Epithelial cell of proximal tubule (primary cell): ENCODE measurements around the gene RPS6KA2. TPM values are rescaled to one million over a fixed set of nuclear protein-coding genes. Genes with fewer than 3 reads are reported as not detected.

Experiments
- DNase-seq: peaks from one replicate; pipeline ENCODE4 v3.0.0-alpha.2; 2011; ENCODE audit warnings: low read depth
- H3K4me3 ChIP-seq: 2 replicates; pipeline ENCODE4 v1.5.1; 2011; ENCODE audit warnings: low read depth, mild to moderate bottlenecking, low read length
- total RNA-seq: library from RNA; depleted of rRNA; stranded (reverse); fragments of >200 nt; gene quantifications from 2 replicates; pipeline ENCODE4 v1.2.3, GENCODE V29; 2015
- TF ChIP-seq, protein P1 (sequence below): conservative IDR thresholded peaks from 2 replicates; pipeline ENCODE4 v1.5.1; 2012; ENCODE audit warnings: low read depth, mild to moderate bottlenecking, low read length

Gene RPS6KA2
- total RNA-seq, 1 donor from 2014 or later: 20.8 TPM

GRCh38 chr6:166379800-166380199 lies 247.3 kb downstream of the RPS6KA2 start:
- TF ChIP-seq, protein P1, sequence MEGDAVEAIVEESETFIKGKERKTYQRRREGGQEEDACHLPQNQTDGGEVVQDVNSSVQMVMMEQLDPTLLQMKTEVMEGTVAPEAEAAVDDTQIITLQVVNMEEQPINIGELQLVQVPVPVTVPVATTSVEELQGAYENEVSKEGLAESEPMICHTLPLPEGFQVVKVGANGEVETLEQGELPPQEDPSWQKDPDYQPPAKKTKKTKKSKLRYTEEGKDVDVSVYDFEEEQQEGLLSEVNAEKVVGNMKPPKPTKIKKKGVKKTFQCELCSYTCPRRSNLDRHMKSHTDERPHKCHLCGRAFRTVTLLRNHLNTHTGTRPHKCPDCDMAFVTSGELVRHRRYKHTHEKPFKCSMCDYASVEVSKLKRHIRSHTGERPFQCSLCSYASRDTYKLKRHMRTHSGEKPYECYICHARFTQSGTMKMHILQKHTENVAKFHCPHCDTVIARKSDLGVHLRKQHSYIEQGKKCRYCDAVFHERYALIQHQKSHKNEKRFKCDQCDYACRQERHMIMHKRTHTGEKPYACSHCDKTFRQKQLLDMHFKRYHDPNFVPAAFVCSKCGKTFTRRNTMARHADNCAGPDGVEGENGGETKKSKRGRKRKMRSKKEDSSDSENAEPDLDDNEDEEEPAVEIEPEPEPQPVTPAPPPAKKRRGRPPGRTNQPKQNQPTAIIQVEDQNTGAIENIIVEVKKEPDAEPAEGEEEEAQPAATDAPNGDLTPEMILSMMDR: no peak
- DNase-seq: no peak
- H3K4me3 ChIP-seq: no peak overlapping the region

DNA sequence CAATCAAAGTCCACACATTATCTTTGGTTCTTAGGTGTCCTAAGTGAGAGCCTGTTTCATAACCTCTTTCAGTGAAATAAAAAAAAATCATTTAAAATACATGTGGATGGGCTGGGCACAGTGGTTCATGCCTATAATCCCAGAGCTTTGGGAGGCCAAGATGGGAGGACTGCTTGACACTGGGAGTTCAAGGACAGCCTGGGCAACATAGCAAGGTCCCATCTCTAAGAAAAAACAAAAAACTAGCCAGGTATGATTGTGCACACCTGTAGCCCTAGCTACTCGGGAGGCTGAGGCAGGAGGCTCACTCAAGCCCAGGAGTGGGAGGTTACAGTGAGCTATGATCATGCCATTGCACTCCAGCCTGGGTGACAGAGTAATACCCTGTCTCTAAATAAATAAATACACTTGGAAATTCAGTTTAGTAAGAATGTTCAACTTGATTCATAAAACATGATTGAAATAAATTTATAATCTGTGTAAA lies 247.9 kb downstream of the RPS6KA2 start:
- DNase-seq: no peak
- TF ChIP-seq, protein P1: no peak
- H3K4me3 ChIP-seq: no peak overlapping the region

DNA sequence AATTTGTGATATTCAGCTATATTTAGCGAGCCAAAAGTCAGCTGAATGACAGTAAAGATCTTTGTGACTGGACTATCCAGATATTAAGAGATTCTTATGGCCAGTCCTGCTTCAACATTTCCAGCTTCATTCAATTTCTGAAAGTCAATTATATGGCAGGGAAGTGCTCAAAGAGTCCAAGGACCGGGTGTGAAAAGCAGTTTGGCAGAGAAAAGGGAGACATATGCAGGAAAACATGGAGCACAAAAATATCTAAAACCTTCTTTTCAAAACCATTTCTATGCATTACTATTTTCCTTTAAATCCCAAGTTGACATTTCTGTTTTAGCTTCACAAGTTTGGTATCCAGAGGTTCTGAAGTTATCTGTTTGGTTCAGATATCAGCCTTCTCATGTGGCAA lies 249.3 kb downstream of the RPS6KA2 start:
- H3K4me3 ChIP-seq: no peak overlapping the region
- TF ChIP-seq, protein P1: no peak
- no peak for DNase-seq

GRCh38 chr6:166375013-166375412 lies 252.0 kb downstream of the RPS6KA2 start:
- TF ChIP-seq, protein P1: no peak
- H3K4me3 ChIP-seq: no peak overlapping the region
- no peak for DNase-seq

DNA sequence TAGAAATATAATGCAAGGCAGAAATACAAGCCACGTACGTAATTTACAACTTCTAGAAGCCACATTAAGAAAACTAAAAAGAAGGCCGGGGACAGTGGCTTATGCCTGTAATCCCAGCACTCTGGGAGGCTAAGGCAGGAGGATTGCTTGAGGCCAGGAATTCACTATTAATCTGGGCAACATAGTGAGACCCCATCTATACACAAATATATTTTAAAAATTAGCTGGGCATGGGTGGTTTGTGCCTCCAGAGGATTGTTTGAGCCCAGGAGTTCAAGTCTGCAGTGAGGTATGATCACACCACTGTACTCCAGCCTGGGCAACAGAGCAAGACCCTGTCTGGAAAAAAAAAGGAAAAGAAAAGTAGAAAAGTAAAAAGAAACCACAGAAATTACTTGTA lies 256.6 kb downstream of the RPS6KA2 start:
- DNase-seq: no peak
- TF ChIP-seq, protein P1: no peak
- no peak overlapping the region for H3K4me3 ChIP-seq

GRCh38 chr6:166369782-166370181 lies 257.3 kb downstream of the RPS6KA2 start:
- H3K4me3 ChIP-seq: no peak overlapping the region
- TF ChIP-seq, protein P1: no peak
- DNase-seq: no peak

GRCh38 chr6:166366921-166367320 lies 260.1 kb downstream of the RPS6KA2 start:
- no peak for DNase-seq
- TF ChIP-seq, protein P1: no peak
- no peak overlapping the region for H3K4me3 ChIP-seq
